ENCODE measurements around the gene SLMAP. TPM values are rescaled to one million over a fixed set of nuclear protein-coding genes. Genes with fewer than 3 reads are reported as not detected.

SLMAP gene
- polyA plus RNA-seq, 1 experiment = 40.2 TPM

- H3K9me3 ChIP-seq (ENCODE audit: control insufficient read depth, insufficient read depth, low read length) = no peaks in the 10 kb centered on the region; the same call in 1 of the 2 replicates
- POLR2A ChIA-PET = interaction anchor here (1.1 kb wide), 1 partner anchor 16 kb away, joined by 3 read pairs; no protein-coding TSS in a partner anchor
- TF ChIP-seq CTCF (IDR thresholded peaks at IDR 0.05; ENCODE audit: low read depth, low read length) = no peak
Observed at GRCh38 chr3:57962448-57962834, 206.3 kb downstream of the SLMAP start.

GRCh38 chr3:57963811-57964346 is 207.8 kb downstream of the SLMAP start:
- CTCF ChIA-PET = no interaction called here
- no peak for TF ChIP-seq CTCF (IDR thresholded peaks at IDR 0.05; ENCODE audit: low read depth, low read length)
- Histone ChIP-seq H3K9me3 (ENCODE audit: control insufficient read depth, insufficient read depth, low read length) (no peaks in the 10 kb centered on the region), H3K27me3 (ENCODE audit: control insufficient read depth, insufficient read depth, low read length) (no peaks in the 10 kb centered on the region), H3K27ac (ENCODE audit: low read depth, low read length) (no peak overlapping the region), H3K4me3 (ENCODE audit: low read depth, low read length) (no peak overlapping the region)
- no peak for DNase-seq (ENCODE audit: low read depth, low spot score)
- POLR2A ChIA-PET = no interaction called here

More at GRCh38 chr3:57962448-57962834, 206.3 kb downstream of the SLMAP start:
- Histone ChIP-seq H3K27me3 (ENCODE audit: control insufficient read depth, insufficient read depth, low read length) (no peaks in the 10 kb centered on the region), H3K27ac (ENCODE audit: low read depth, low read length) (no peak overlapping the region), H3K4me3 (ENCODE audit: low read depth, low read length) (no peak overlapping the region)
- no peak for DNase-seq (ENCODE audit: low read depth, low spot score)
- CTCF ChIA-PET = interaction anchor here (0.6 to 1.8 kb wide), 19 partner anchors 8 to 344 kb away, joined by 3 to 14 read pairs (median 3); partner anchors contain the start of genes FLNB, HTD2 and RPP14

- CTCF ChIA-PET = no interaction called here
- Histone ChIP-seq H3K27ac (ENCODE audit: low read depth, low read length) (no peak overlapping the region), H3K4me3 (ENCODE audit: low read depth, low read length) (no peak overlapping the region), H3K27me3 (ENCODE audit: control insufficient read depth, insufficient read depth, low read length) (no peaks in the 10 kb centered on the region), H3K9me3 (ENCODE audit: control insufficient read depth, insufficient read depth, low read length) (no peaks in the 10 kb centered on the region)
- POLR2A ChIA-PET = interaction anchor here (0.6 kb wide), 1 partner anchor 133 kb away, joined by 4 read pairs; no protein-coding TSS in a partner anchor
- no peak for TF ChIP-seq CTCF (IDR thresholded peaks at IDR 0.05; ENCODE audit: low read depth, low read length)
- no peak for DNase-seq (ENCODE audit: low read depth, low spot score)
Observed at GRCh38 chr3:57966829-57967228, 210.7 kb downstream of the SLMAP start.

- Histone ChIP-seq H3K9me3 (ENCODE audit: control insufficient read depth, insufficient read depth, low read length) (no peaks in the 10 kb centered on the region), H3K4me3 (ENCODE audit: low read depth, low read length) (no peak overlapping the region), H3K27ac (ENCODE audit: low read depth, low read length) (no peak overlapping the region), H3K27me3 (ENCODE audit: control insufficient read depth, insufficient read depth, low read length) (no peaks in the 10 kb centered on the region)
- ChIA-PET CTCF (interaction anchor here (1.2 kb wide), 1 partner anchor 339 kb away, joined by 3 read pairs; the partner anchor contains the start of genes HTD2 and RPP14), POLR2A (interaction anchor here (0.8 kb wide), 1 partner anchor 9 kb away, joined by 9 read pairs; no protein-coding TSS in a partner anchor)
- DNase-seq (ENCODE audit: low read depth, low spot score) = no peak
- TF ChIP-seq CTCF (IDR thresholded peaks at IDR 0.05; ENCODE audit: low read depth, low read length) = no peak
Observed at GRCh38 chr3:57967590-57967989, 211.5 kb downstream of the SLMAP start.

GRCh38 chr3:57968501-57968900 is 212.4 kb downstream of the SLMAP start:
- no peak for TF ChIP-seq CTCF (IDR thresholded peaks at IDR 0.05; ENCODE audit: low read depth, low read length)
- no peak for DNase-seq (ENCODE audit: low read depth, low spot score)
- POLR2A ChIA-PET = interaction anchor here (0.7 to 0.8 kb wide), 3 partner anchors 9 to 265 kb away, joined by 3 to 9 read pairs (median 4); no protein-coding TSS in a partner anchor
- Histone ChIP-seq H3K27ac (ENCODE audit: low read depth, low read length) (no peak overlapping the region), H3K9me3 (ENCODE audit: control insufficient read depth, insufficient read depth, low read length) (no peaks in the 10 kb centered on the region), H3K27me3 (ENCODE audit: control insufficient read depth, insufficient read depth, low read length) (no peaks in the 10 kb centered on the region), H3K4me3 (ENCODE audit: low read depth, low read length) (no peak overlapping the region)
- CTCF ChIA-PET = interaction anchor here (0.6 to 1.2 kb wide), 4 partner anchors 31 to 338 kb away, joined by 3 to 6 read pairs (median 3); partner anchors contain the start of genes HTD2 and RPP14
